ENCODE data around the gene RBM33.

GRCh38 chr7:155729847-155730246, 85.4 kb downstream of the RBM33 start:
- TF ChIP-seq NFRKB (IDR thresholded peaks at IDR 0.05) (no peak), PKNOX1 (IDR thresholded peaks at IDR 0.05) (no peak), TARDBP (IDR thresholded peaks at IDR 0.05) (no peak), SP1 (IDR thresholded peaks at IDR 0.05) (no peak), FOXM1 (IDR thresholded peaks at IDR 0.05; ENCODE audit: borderline replicate concordance) (no peak), ZNF384 (IDR thresholded peaks at IDR 0.05) (no peak), SUZ12 (IDR thresholded peaks at IDR 0.05) (no peak), L3MBTL2 (conservative IDR thresholded peaks at IDR 0.05) (no peak), BHLHE40 (IDR thresholded peaks at IDR 0.05; ENCODE audit: borderline replicate concordance) (no peak), ELF4 (IDR thresholded peaks at IDR 0.05) (no peak)
